ENCODE results near the gene ADCY2.

DNA sequence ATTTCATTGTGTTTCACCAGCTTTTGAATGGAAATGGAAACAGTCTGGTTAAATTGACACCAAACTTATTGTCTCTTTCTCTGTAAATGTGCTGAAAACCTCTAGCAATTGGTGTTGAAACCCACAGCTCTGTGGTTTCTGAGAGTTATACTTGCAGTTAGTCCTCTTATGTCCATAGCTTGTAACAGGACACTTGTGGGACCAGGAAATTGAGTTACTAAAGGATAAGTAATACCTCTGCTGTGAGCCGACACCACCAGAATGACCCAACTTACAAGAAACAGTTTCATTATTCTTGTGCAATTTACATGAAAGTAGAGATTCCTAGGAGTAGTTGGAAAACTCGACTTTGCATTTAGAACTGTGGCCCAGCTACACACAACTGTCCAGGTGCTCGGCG, 263.5 kb downstream of the ADCY2 start:
- TF ChIP-seq CTCF (IDR thresholded peaks at IDR 0.05; ENCODE audit: insufficient read depth, low read length) (no peak), POLR2AphosphoS5 (IDR thresholded peaks at IDR 0.05; ENCODE audit: low read depth) (no peak), SPI1 (IDR thresholded peaks at IDR 0.05; ENCODE audit: borderline replicate concordance, low read depth) (no peak), GABPA (IDR thresholded peaks at IDR 0.05; ENCODE audit: low read depth) (no peak)
- TF ChIP-seq, protein P1, sequence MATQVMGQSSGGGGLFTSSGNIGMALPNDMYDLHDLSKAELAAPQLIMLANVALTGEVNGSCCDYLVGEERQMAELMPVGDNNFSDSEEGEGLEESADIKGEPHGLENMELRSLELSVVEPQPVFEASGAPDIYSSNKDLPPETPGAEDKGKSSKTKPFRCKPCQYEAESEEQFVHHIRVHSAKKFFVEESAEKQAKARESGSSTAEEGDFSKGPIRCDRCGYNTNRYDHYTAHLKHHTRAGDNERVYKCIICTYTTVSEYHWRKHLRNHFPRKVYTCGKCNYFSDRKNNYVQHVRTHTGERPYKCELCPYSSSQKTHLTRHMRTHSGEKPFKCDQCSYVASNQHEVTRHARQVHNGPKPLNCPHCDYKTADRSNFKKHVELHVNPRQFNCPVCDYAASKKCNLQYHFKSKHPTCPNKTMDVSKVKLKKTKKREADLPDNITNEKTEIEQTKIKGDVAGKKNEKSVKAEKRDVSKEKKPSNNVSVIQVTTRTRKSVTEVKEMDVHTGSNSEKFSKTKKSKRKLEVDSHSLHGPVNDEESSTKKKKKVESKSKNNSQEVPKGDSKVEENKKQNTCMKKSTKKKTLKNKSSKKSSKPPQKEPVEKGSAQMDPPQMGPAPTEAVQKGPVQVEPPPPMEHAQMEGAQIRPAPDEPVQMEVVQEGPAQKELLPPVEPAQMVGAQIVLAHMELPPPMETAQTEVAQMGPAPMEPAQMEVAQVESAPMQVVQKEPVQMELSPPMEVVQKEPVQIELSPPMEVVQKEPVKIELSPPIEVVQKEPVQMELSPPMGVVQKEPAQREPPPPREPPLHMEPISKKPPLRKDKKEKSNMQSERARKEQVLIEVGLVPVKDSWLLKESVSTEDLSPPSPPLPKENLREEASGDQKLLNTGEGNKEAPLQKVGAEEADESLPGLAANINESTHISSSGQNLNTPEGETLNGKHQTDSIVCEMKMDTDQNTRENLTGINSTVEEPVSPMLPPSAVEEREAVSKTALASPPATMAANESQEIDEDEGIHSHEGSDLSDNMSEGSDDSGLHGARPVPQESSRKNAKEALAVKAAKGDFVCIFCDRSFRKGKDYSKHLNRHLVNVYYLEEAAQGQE (IDR thresholded peaks at IDR 0.05; ENCODE audit: insufficient replicate concordance, low read depth): no peak

Data from HL-60 (cell line).